GM04504 (cell line): Measurements from ENCODE around the gene LRMDA.

Experiments
- DNase-seq: peaks from one replicate; pipeline ENCODE4 v3.0.0-alpha.2; 2012; ENCODE audit warnings: low read depth

LRMDA gene

GRCh38 chr10:75925999-75926398 is 494.6 kb downstream of the LRMDA start:
- no peak for DNase-seq

GRCh38 chr10:75926763-75927162 is 495.3 kb downstream of the LRMDA start:
- DNase-seq: no peak

- no peak for DNase-seq
Measured at GRCh38 chr10:75928231-75928630, 496.8 kb downstream of the LRMDA start.

- no peak for DNase-seq
Measured at GRCh38 chr10:75929630-75930161, 498.3 kb downstream of the LRMDA start.

- DNase-seq: no peak
Measured at GRCh38 chr10:75932921-75933320, 501.5 kb downstream of the LRMDA start.

GRCh38 chr10:75935240-75935639 is 503.8 kb downstream of the LRMDA start:
- DNase-seq: no peak

GRCh38 chr10:75935650-75936400 is 504.4 kb downstream of the LRMDA start:
- DNase-seq: no peak

GRCh38 chr10:75936841-75937240 is 505.4 kb downstream of the LRMDA start:
- no peak for DNase-seq

- no peak for DNase-seq
Measured at GRCh38 chr10:75937823-75938222, 506.4 kb downstream of the LRMDA start.

- DNase-seq: no peak
Measured at GRCh38 chr10:75938380-75939122, 507.1 kb downstream of the LRMDA start.

- DNase-seq: no peak
Measured at GRCh38 chr10:75939541-75939940, 508.1 kb downstream of the LRMDA start.

- DNase-seq: no peak
Measured at GRCh38 chr10:75940742-75941141, 509.3 kb downstream of the LRMDA start.

GRCh38 chr10:75941223-75941801 is 509.9 kb downstream of the LRMDA start:
- DNase-seq: no peak

GRCh38 chr10:75944061-75944460 is 512.6 kb downstream of the LRMDA start:
- DNase-seq: no peak

- no peak for DNase-seq
Measured at GRCh38 chr10:75948583-75948982, 517.2 kb downstream of the LRMDA start.

- no peak for DNase-seq
Measured at GRCh38 chr10:75950307-75950706, 518.9 kb downstream of the LRMDA start.

GRCh38 chr10:75950997-75951589 is 519.7 kb downstream of the LRMDA start:
- no peak for DNase-seq

GRCh38 chr10:75951627-75952026 is 520.2 kb downstream of the LRMDA start:
- no peak for DNase-seq

- no peak for DNase-seq
Measured at GRCh38 chr10:75952093-75952492, 520.7 kb downstream of the LRMDA start.

GRCh38 chr10:75954486-75954885 is 523.1 kb downstream of the LRMDA start:
- no peak for DNase-seq

GRCh38 chr10:75955973-75956502 is 524.6 kb downstream of the LRMDA start:
- no peak for DNase-seq

GRCh38 chr10:75956624-75957023 is 525.2 kb downstream of the LRMDA start:
- no peak for DNase-seq
